Adipose tissue (tissue), 3 donors: Measurements from ENCODE around the gene FRG1. TPM values are rescaled to one million over a fixed set of nuclear protein-coding genes. Genes with fewer than 3 reads are reported as not detected.
"Not testable (repeated sequence)": the region's sequence is repeated elsewhere in the genome, so short reads cannot be mapped to it uniquely, and the experiment has no call there.

ENCODE experiments used
- H3K27ac ChIP-seq: one replicate; pipeline ENCODE4 v1.5.1; 2013; ENCODE audit warnings: low read depth, low read length
- WGBS, 3 donors: extraction: QIAGEN DNeasy Blood & Tissue Kit; methylation state at CpG; one replicate each; pipeline ENCODE4 v1.1.7; 2013; 5-methylcytosine and 5-hydroxymethylcytosine counted together
- polyA plus RNA-seq, 3 donors: library from polyadenylated mRNA; stranded (reverse); fragments of 200-250 nt; gene quantifications; one replicate each; pipeline ENCODE4 v1.2.3, GENCODE V29; 2013
- donor health status: healthy with polysubstance abuse.
- donor health status: Bipolar disorder and iron deficiency.
- donor health status: healthy.

The FRG1 gene
- polyA plus RNA-seq, 3 donors = 23.2 to 46.6 (median 30.7) TPM

DNA sequence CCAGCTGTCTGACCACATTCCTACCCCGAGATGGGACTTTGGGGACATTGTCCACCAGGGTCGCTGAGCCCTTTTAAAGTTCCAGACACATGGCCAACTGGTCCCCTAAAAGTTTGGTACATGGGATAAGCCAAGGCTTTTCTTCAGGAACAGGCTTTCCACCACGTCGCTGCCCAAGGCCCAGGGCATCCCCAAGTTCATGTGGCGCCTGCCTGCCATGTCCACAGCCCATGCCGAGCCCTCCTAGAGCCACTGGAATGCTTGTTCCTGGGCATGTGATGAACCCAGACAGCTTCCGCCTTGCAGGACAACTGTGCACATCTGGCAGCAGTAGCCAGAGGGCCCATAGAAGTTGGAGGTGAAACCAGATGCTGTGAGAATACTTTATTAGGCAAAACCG is 41.3 kb downstream of the FRG1 start:
- no peak overlapping the region for H3K27ac ChIP-seq
- 73 to 89% (median 88%) methylated on average over 8 of the region's 8 CpGs for WGBS, 3 donors

DNA sequence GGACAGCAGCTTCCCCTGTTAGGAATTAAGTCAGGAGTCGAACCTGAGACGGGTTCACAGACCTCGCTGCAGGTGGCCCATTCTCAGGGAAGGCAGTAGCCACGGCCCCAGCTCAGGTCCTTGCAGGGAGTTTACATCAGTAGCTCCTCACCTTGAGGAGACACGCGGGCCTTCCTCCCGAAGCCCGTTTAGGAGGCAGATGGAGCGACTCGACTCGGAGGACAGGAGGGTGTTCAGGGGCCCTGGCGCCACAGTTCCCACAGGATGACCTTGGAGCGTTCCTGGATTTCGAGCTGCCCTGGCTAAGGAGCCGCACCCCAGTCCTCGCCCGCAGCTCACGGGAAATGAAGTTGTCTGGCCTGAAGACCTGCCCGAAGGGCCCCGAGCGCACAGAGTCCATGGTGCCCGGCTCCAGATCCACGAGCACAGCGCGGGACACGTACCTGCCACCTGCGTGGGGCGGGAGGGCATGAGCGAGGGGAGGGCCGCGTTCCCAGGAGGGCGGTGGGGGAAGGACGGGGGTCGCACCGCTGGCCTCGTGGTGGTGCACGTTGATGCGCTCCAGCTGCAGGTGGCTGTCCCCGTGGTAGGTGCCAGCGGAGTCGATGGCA is 43.3 kb downstream of the FRG1 start:
- not testable (repeated sequence) for H3K27ac ChIP-seq
- WGBS, 3 donors = 88 to 92% (median 88%) methylated on average over 18 to 40 of the region's 41 CpGs

DNA sequence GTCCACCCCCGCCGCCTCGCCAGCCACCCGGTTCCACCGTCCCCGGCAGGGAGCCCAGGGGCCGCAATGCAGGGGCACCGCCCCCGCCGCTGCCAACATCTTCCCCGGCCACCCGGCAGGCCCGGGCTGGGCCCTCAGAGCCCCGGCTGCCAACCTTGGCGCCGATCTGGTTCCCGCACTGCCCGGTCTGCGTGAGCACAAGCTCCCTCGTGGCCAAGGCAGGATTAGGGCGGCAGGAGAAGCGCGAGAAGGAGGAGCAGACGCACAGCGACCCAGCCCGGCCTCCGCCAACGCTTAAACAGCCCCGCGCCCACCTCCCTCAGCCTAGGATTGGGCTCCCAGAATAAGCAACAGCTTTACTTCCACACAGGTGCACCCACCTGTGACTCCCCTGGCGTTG is 44.0 kb downstream of the FRG1 start:
- H3K27ac ChIP-seq = not testable (repeated sequence)
- 72 to 87% (median 76%) methylated on average over 5 to 27 of the region's 31 CpGs for WGBS, 3 donors

DNA sequence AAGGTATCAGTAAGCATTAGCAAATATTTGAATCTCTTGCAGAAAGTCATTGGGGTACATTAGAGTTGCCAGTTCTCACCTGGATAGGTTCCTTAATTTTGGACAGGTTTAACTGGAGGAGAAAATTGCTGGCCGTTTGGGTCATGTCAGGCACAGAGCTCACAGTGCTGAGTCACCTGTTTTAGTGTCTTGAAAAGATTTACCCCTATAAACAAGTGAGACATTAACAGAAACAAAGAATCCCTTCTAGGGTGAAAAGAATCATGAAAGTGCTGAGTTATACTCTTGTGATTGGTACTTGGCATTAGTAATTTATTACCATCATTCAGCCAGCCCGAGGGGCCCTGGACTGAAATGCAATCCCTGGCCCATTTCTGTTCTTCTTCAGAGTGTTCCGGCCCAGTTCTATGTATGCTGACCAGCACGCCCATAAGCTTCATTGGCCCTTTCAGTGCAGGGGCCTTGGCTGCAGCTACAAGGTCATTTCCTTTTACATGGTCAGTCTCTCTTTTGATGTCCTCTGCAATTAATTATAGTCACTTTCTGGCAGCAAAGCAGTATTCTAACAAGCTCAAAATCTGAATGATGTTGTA is 45.1 kb downstream of the FRG1 start:
- H3K27ac ChIP-seq = not testable (repeated sequence)
- WGBS, 3 donors = 51 to 60% (median 59%) methylated on average over 3 to 4 of the region's 4 CpGs

DNA sequence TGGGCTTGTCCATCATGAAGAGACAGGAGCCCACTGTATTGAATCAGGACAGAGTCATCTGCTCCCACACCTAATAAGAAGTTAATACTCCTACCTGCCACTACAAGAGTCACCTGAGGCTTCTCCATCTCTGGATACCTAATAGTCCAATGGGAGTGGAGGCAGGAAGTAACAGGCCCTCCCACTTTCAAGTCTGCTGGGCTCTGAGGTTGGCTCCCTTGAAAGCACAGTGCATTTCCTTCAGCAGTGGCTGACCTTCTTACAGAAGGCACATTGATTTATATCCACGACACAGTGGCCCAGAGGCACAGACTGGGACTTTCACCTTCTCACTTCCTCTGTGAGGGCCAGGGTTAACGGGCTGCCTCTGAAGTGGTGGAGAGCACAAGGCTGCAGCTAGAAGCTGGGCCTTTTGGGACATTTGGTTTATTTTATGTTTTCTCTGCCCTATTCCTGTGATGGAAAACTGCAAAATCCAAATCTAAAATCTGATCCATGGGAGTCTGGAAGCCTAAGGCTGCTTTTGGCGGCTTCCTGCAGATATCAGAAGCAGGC is 48.3 kb downstream of the FRG1 start:
- H3K27ac ChIP-seq = no peak overlapping the region
- WGBS, 3 donors = 54 to 58% (median 58%) methylated on average over 3 of the region's 3 CpGs

DNA sequence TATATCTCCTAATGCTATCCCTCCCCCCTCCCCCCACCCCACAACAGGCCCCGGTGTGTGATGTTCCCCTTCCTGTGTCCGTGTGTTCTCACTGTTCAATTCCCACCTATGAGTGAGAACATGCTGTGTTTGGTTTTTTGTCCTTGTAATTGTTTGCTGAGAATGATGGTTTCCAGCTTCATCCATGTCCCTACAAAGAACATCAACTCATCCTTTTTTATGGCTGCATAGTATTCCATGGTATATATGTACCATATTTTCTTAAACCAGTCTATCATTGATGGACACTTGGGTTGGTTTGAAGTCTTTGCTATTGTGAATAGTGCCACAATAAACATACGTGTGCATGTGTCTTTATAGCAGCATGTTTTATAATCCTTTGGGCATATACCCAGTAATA is 49.3 kb downstream of the FRG1 start:
- WGBS, 3 donors = 58 to 90% (median 78%) methylated on average over 2 to 3 of the region's 3 CpGs
- not testable (repeated sequence) for H3K27ac ChIP-seq

Other genes with a start within 250 kb of the FRG1 start
- gene FRG2, start 86.4 kb downstream of the FRG1 start, polyA plus RNA-seq = under 1 TPM in 1 of 3 donors, not detected in 2; 0.22 TPM
- gene DBET, start 123.6 kb downstream of the FRG1 start, polyA plus RNA-seq = not detected
- gene DUX4, start 232.9 kb downstream of the FRG1 start, polyA plus RNA-seq = not detected